Endometrial microvascular endothelial cells (primary cell): ENCODE results near the gene DDX51. TPM values are rescaled to one million over a fixed set of nuclear protein-coding genes. Genes with fewer than 3 reads are reported as not detected.
"Not testable (repeated sequence)": the region's sequence is repeated elsewhere in the genome, so short reads cannot be mapped to it uniquely, and the experiment has no call there.

Experiments used
- in situ Hi-C: cut with HindIII; loops from 2 replicates; pipeline ENCODE4 v1.10.0; 2017; ENCODE audit warnings: low sequenced_read_pairs, low pct_unique_long_range_greater_than_20kb; ENCODE audit errors: inconsistent ontology term
- total RNA-seq: library from RNA; depleted of rRNA; stranded (reverse); fragments of >200 nt; gene quantifications from one replicate; pipeline ENCODE4 v1.2.3, GENCODE V29; 2015; ENCODE audit errors: inconsistent ontology term

The DDX51 gene
- total RNA-seq, 1 donor from 2014 or later, result 13.1 TPM

DNA sequence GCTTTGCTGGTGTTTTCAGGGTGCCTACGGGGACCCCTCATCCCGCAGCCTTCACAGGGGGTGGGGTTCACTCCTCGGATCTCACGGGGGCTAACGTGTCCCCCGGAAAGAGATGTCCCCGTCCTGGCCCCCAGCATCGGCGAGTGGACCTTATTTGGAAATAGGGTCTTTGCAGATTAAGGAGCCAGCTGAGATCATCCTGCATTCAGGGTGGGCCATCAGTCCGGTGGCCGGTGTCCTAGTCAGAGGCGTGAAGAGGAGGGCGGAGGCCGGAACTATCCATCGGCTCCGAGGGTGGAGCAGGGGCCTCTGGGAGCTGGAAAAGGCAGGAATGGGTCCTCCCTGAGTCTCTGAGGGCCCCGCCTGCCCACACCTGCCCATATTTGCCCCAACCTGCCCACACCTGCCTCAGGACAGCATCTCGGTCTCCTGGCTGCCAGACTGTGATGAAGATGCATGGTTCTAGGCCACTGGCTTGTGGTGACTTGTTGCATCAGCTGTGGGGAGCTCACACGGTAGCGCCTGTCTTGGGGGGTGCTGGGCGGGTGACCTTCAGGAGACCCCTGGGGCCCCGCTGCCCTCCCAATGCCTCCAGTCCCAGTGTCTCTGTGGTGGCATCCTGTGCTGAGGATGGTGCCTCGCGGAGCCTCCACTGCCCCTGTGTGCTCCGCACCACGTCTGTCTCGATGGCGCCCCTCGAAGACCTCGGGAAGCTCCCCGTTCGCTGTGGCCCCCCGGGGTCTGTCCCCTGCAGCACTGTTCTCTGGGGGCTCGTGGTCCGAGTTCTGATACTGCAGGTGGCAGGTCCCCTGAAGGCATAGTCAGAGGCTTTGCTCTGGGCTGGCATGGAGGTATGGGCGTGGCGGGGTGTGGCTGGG lies 14.8 kb upstream of the DDX51 start:
- in situ Hi-C loops, result no loop called here

GRCh38 chr12:132157733-132158409 lies 13.8 kb upstream of the DDX51 start:
- in situ Hi-C loops, result no loop called here

DNA sequence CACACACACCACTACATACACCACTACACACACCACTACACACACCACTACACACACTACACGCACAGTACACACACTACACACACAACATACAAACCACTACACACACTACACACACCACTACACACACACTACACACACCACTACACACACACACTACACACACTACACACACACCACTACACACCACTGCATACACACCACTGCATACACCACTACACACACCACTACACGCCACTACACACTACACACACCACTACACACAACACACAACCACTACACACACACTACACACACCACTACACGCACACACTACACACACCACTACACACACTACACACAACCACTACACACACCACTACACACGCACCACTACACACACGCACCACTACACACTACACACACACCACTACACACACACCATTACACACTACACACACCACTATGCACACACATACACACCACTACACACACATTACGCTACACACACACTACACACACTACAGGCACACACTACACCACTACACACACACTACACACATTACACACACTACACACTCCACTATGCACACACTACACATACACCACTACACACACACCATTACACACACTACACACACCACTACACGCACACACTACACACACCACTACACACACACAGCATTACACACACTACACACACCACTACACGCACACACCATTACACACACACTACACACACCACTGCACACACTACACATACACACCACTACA lies 12.6 kb upstream of the DDX51 start:
- in situ Hi-C loops, result no loop called here

GRCh38 chr12:132155771-132156572 lies 11.9 kb upstream of the DDX51 start:
- in situ Hi-C loops, result no loop called here

GRCh38 chr12:132154941-132155770 lies 11.0 kb upstream of the DDX51 start:
- in situ Hi-C loops, result no loop called here

DNA sequence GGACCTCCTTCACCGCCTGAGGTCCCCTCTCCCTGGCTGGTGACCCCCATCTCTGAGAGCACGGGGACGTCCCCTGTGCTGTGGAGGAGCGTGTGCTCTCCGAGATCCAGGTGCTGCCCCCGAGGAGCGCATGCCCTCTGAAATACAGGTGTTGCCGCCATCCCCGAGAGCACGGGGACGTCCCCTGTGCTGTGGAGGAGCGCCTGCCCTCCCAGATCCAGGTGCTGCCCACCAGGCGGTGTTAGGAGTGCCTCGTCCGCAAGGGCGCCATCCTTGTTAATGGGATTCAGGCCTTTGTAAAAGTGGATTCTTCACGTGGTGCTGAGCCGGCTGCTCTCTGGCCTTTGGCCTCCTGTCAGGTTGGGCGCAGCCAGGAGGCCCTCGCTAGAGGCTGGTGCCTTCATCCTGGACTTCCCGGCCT lies 10.2 kb upstream of the DDX51 start:
- in situ Hi-C loops, result no loop called here

DNA sequence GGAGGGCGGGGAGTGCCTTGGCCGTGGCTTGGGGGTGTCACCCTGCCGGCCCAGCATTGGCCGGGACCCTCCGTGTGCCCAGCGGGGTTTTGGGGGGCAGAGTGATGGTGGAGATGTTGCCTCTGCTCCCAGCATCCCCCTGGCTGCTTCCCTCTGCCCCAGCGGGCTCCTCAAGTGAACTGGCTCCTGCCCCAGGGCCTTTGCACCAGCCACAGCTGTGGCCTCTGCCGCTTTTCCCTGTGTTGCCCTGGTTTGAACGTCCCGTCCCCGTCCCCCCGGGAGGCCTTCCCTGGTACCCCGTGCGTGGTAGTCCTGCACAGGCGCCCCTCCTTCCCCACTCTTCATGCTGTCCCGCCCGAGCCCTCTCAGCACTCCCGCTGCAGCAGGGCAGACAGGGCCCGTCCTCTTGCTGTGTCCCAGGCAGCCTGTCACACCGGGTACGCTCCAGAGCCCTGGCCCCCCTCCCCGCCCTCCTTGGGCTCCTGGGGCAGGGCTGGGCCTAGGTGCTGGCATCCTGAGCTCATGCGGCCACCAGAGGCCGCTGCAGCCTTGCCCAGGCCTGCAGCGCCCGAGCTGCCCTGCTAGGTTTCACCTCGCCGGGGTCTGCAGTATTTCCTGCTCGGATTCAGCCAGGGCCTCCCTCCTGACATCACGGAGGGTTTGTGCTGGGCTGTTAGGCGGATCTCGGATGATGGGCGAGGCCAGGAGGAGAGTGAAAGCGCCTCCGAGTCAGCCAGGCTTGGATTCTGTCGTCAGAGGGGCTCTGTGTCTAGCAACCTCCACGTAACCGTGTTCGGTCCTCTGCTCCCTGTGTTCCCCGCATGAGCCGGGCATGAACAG lies 9.6 kb upstream of the DDX51 start:
- in situ Hi-C loops, result no loop called here

- in situ Hi-C loops, result no loop called here
These were observed 8.8 kb upstream of the DDX51 start for GRCh38 chr12:132152953-132153352.

DNA sequence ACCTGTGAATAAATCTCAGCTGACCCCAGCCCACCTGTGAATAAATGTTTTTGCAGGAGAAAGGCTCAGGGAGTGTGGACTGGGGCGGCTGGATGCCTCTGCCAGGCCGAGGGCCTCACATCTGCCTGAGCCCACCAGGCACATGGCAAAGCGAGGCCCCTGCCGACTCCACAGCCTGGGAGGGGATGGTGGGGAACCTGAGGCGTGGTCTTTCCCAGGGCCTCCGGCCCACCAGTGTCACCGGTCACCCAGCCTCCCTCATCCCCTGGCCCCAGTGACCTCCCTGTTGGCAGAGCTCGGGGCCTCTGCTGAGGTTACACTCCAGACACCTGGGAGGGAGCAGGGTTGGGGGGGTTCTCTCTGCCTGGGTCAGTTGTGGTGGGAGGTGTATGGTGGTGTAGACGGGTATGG lies 8.3 kb upstream of the DDX51 start:
- in situ Hi-C loops, result no loop called here

- in situ Hi-C loops, result no loop called here
These were observed 7.8 kb upstream of the DDX51 start for GRCh38 chr12:132151766-132152410.

GRCh38 chr12:132151145-132151765 lies 7.1 kb upstream of the DDX51 start:
- in situ Hi-C loops, result no loop called here

- in situ Hi-C loops, result no loop called here
These were observed 6.6 kb upstream of the DDX51 start for GRCh38 chr12:132150780-132151144.

- in situ Hi-C loops, result not testable (repeated sequence)
These were observed 5.4 kb upstream of the DDX51 start for GRCh38 chr12:132149526-132149925.

DNA sequence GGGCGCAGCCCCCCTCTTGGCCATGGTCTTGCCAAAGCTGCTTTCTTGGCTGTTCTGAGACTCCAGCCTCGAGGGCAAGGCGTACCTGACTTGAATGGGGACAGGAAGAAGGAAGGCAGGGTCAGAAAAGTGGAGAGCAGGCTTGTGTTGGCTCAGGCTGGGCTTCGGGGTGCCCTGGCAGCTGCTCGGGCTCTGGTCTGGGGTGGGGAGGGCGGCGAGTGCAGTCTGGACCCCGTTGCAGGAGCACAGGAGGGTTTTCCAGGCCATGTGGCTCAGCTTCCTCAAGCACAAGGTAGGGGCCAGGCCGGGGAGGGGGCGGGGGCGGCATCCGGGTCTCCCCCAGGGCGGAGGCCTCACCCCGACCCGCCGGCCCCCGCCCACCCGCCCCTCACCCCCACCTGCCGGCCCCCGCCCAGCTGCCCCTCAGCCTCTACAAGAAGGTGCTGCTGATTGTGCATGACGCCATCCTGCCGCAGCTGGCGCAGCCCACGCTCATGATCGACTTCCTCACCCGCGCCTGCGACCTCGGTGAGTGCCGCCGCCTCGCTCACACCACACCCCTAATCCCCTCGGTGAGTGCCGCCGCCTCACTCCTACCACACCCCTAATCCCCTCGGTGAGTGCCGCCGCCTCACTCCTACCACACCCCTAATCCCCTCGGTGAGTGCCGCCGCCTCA lies 4.4 kb upstream of the DDX51 start:
- in situ Hi-C loops, result no loop called here

- in situ Hi-C loops, result no loop called here
These were observed 3.6 kb upstream of the DDX51 start for GRCh38 chr12:132147423-132148367.
